Stimulated activated naive CD8-positive, alpha-beta T cell treated with anti-CD3 and anti-CD28 coated beads, Interleukin-15, amount 100 ng/mL, for 72 hours (primary cell): ENCODE measurements around the gene DNMT3A.

Source experiments
- ATAC-seq: fragments of 150-1000 bp; cut with Tn5 transposase; 2 replicates; pipeline ENCODE4 v1.10.0; 2021; ENCODE audit warnings: mild to moderate bottlenecking, moderate library complexity
- DNase-seq, 2 donors: peaks; one replicate each; pipeline ENCODE4 v3.0.0; 2021 to 2022
- H3K27ac Mint-ChIP-seq, 2 donors: one replicate each; pipeline ENCODE4 v1.8.0; 2022; ENCODE audit warnings: mild to moderate bottlenecking in 2 of 2, mixed read lengths in 2 of 2, moderate library complexity in 2 of 2
- H3K27me3 Mint-ChIP-seq: one replicate; pipeline ENCODE4 v1.8.0; 2022; ENCODE audit warnings: mixed read lengths
- H3K4me1 Mint-ChIP-seq: one replicate; pipeline ENCODE4 v1.8.0; 2022; ENCODE audit warnings: mild to moderate bottlenecking, mixed read lengths
- H3K4me3 Mint-ChIP-seq, 2 donors: one replicate each; pipeline ENCODE4 v1.8.0; 2022; ENCODE audit warnings: mild to moderate bottlenecking in 2 of 2, mixed read lengths in 2 of 2, moderate library complexity in 1 of 2
- H3K9me3 Mint-ChIP-seq, 2 donors: one replicate each; pipeline ENCODE4 v1.8.0; 2022; ENCODE audit warnings: mixed read lengths in 2 of 2

Gene DNMT3A

DNA sequence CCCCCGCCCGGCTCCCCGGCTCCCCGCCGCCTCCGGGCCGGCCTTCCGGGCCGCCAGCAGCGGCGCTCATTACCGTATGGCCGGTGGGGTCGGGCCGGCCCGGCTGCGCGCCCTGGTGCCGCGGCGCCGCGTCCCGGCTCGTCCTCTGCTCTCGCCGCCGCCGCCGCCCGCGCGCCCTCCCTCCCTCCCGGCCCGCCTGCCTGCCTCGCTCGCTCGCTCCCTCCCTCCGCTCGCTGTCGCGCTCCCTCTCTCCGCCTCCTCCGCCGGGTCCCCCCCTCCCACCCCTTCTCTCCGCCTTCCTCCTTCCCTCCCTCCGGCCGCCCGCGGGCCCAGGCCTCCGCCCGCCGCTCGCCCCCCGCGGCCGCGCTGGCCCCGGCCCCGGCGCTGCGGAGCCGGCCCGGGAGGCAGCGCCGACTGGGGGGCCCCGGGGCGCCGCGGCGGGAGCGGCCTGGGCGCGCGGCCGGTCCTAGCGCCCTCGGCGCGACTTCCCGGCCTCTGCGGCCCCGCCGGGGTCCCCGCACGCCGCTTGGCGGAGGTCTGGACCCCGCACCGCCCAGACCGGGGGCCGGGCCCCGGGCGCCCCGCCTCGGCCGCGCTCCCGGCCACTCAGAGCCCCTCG, at the start of gene DNMT3A:
DNMT3A (minus strand) TSS at position 173 of the 619 bp plus-strand sequence. CDS start 27,941 bp downstream, outside the sequence.
- H3K9me3 Mint-ChIP-seq, result no peaks in the 10 kb centered on the region
- H3K27ac Mint-ChIP-seq, result peak within 1 kb of the TSS; percentile 89 to 94
- H3K4me3 Mint-ChIP-seq, result peak within 1 kb of the TSS; percentile 86 to 93
- peaks cover 58% of the 10 kb centered on the region for H3K4me1 Mint-ChIP-seq
- ATAC-seq (peak; percentile 52), DNase-seq (peak in 1 of 2 donors; percentile 29)
- H3K27me3 Mint-ChIP-seq, result no peaks in the 10 kb centered on the region

DNA sequence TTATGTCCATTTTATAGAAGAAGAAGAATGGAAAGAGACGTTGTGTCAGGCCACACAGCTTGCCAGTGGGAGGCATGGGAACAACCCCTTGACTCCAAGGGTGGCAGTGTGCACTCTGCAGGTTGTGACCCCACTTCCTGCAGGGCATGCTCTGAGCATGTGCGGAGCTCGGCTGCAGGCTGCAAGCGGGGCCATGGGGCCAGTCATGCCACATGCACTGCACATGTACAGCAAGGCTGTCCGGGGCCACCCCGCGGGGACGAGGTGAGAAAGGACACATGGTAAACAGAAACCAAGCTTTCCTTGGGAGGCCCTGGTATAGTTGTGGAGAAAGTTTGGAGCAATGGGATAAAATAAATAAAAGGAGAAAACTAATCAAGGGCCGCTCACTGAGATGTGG, 47.4 kb upstream of the DNMT3A start:
- DNase-seq, result no peak
- Mint-ChIP-seq H3K27me3 (no peaks in the 10 kb centered on the region), H3K4me1 (peaks cover 15% of the 10 kb centered on the region), H3K27ac (no peak overlapping the region), H3K4me3 (no peak overlapping the region), H3K9me3 (peaks cover 5 to 12% of the 10 kb centered on the region in 2 donors)
- ATAC-seq, result no peak

DNA sequence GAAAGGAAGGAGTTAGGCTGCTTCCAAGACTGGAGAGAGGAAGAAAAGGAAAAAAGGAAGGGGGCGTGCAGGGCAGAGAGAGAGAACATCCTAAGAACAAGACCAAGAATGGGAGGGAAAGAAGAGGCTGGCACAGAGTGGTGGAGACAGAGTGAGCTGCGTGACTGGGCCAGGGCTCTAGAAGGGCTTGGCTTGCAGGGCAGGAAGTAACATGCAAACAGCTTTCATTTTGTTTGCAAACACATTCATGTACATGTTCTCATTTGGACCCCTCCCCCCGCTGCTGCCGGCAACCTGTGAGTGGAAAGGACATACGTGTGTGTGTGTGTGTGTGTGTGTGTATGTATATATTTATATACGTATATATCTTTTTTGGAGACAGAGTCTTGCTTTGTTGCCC, 46.8 kb upstream of the DNMT3A start:
- DNase-seq, result no peak
- H3K4me3 Mint-ChIP-seq, result no peak overlapping the region
- ATAC-seq, result no peak
- H3K27me3 Mint-ChIP-seq, result no peaks in the 10 kb centered on the region
- peak overlapping the region in 1 of 2 donors; percentile 84 for H3K27ac Mint-ChIP-seq
- peaks cover 5 to 12% of the 10 kb centered on the region in 2 donors for H3K9me3 Mint-ChIP-seq
- H3K4me1 Mint-ChIP-seq, result peaks cover 15% of the 10 kb centered on the region

DNA sequence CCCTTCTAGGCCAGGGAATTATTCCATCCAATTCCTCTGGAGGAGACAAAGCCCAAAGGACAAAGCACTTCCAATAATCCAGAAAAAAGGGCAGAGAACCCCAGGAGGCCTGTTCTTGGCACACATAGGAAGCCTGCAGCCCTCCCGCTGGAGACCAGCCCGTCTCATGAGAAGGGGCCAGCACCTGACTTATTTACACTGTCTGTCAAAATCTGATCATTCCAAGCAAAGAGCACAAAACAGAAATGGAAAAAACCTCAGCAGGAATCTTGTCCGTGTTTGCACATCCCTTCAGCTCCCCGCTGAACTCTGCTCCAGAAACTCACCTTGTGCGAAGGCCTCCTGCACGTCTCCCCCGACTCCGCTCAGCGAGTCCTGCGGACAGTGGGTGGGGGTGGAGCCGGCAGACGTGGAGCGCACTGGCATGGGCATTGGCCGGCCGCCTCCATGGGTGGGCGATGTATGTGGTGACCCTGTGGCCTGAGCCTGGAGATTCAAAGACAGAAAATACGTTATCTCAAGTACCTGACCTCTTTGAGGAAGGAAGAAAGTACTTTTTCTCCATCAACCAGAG, 46.2 kb upstream of the DNMT3A start:
- H3K4me3 Mint-ChIP-seq, result no peak overlapping the region
- H3K27ac Mint-ChIP-seq, result peak overlapping the region in 1 of 2 donors; percentile 84
- DNase-seq (no peak), ATAC-seq (no peak)
- no peaks in the 10 kb centered on the region for H3K27me3 Mint-ChIP-seq
- H3K4me1 Mint-ChIP-seq, result peaks cover 15% of the 10 kb centered on the region
- H3K9me3 Mint-ChIP-seq, result peaks cover 5 to 12% of the 10 kb centered on the region in 2 donors

DNA sequence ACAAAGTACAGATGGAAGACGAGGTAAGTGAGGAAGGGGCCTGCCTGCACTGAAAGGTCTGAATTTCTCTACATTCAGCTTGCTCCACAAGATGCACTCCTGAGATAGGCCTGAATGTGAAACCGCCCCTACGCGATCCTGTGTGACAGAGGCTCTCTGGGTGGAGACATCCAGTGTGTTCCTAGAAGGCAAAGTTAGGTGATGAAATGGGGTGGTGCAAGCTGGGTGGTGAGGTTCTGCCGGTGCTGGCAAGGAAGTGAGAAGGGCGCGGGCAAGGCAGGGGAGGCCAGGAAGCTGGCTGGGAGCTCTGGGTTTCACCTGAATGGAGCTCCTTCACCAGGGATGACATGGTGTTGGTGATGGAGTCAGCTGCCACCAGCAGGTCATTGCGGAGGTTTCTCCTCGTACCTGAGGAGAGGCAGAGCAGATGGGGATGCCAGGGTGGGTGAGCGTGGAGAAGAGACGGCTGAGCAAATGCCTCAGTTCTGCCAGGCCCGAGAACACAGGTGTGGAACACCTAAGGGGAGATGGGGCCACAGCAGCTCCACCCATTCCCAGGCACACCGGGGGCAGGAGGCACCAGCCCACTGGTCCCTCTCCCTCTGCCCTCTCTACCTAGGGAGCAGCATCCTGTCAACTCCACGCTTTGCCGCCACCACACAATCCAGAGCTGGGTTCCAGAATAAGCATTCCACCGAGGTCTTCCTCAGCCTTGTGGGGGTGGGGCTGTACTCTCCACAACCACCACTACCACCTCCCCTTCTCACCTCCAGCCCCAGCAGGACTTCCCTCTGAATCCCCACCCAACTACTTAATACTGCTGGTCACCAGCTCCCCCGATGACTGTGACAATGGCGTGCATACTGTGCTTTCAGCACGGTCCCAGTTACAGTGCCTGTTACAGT, 45.5 kb upstream of the DNMT3A start:
- Mint-ChIP-seq H3K27me3 (no peaks in the 10 kb centered on the region), H3K27ac (no peak overlapping the region), H3K9me3 (peaks cover 5 to 8% of the 10 kb centered on the region in 2 donors), H3K4me3 (no peak overlapping the region), H3K4me1 (peaks cover 10% of the 10 kb centered on the region)
- DNase-seq (no peak), ATAC-seq (no peak)

DNA sequence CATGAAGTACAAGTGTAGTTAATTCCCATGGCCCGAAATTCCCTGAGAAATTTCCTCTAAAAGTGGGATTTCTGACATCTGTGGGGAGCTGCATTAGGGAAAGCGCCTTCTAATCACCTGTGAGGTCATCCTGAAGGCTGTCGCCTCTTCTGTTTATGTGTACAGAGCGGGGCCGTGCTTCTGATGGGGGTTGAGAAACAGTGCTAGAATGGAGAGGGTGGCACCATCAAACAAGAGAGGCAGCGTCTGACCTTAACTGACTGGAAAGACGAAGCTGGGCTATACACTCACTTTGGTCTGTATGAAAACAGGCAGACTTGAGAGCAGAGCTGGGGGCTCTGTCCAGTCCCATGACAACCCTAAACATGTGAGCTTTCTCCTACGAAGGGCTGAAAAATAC, 44.2 kb upstream of the DNMT3A start:
- Mint-ChIP-seq H3K4me3 (no peak overlapping the region), H3K27me3 (no peaks in the 10 kb centered on the region), H3K27ac (peak overlapping the region in 1 of 2 donors; percentile 34), H3K9me3 (no peaks in the 10 kb centered on the region), H3K4me1 (peaks cover 2% of the 10 kb centered on the region)
- ATAC-seq, result no peak
- no peak for DNase-seq

DNA sequence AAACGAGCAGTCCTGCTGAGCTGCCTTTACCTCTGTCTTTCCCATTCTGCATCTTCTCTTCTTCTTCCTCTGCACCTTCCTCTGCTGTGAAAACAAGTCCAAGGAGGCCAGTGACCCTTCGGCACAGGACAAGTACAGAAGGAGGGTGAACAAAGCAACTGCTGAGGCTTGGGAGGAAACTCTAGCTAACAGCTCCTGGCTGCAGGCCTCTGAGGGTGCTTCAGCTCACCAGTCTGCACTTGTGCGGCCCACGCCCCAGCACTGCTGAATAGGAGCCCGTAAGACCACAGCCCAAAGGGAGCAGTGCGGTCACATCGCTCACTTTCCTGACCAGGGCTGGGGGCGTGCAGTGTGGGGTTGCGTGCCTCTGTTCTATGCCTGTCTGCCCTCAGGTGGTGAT, 42.1 kb upstream of the DNMT3A start:
- Mint-ChIP-seq H3K4me3 (no peak overlapping the region), H3K9me3 (no peaks in the 10 kb centered on the region), H3K4me1 (peaks cover 23% of the 10 kb centered on the region), H3K27me3 (no peaks in the 10 kb centered on the region), H3K27ac (no peak overlapping the region)
- DNase-seq (no peak), ATAC-seq (no peak)

DNA sequence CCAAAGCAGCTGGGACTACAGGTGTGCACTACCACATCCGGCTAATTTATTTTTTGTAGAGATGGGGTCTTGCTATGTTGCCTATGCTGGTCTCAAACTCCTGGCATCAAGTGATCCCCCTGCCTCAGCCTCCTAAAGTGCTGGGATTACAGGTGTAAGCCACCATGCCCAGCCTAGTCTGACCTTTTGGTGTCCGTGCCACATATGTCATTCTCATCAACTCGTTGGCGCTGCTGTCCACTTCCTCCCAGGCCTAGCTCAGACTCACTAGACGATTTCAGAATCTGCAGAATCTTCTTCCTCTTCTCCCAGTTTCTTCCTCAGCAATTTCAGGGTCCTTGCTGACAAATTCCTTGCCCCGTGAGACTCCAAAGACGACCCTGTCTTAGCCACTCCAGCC, 39.8 kb upstream of the DNMT3A start:
- H3K4me1 Mint-ChIP-seq, result peaks cover 44% of the 10 kb centered on the region
- H3K4me3 Mint-ChIP-seq, result no peak overlapping the region
- no peak for ATAC-seq
- no peak for DNase-seq
- no peaks in the 10 kb centered on the region for H3K27me3 Mint-ChIP-seq
- H3K27ac Mint-ChIP-seq, result no peak overlapping the region
- no peaks in the 10 kb centered on the region for H3K9me3 Mint-ChIP-seq

DNA sequence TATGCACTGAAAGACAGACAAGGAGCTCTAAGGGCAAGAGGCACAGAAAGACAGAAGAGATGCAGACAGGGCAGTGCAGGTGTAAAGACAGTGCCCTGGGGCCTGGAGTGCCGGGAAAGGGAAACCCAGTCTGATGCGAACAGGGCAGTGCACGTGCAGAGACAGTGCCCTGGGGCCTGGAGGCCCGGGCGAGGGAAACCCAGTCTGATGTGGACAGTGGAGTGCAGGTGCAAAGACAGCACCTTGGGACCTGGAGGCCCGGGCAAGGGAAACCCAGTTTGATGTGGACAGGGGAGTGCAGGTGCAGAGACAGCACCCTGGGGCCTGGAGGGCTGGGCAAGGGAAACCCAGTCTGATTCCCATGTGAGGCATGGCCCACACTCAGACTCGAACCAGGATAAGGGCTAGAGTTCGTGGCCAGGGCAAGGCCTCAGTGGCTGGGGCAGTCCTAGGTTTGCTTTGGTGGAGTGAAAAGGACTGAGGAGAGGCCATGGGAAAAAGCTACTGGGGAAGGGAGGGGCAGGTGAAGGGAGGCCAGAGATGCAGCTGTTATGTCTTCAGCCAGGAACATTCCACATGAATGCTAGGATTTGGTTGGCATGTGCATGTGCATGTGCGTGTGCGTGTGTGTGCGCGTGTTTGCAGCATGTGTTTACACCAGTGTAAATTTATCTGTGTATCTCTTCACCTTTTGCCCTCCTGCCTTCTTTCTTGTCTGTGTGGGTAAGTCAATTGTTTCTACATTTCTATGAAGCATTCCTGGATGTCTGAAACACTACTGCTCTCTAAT, 39.1 kb upstream of the DNMT3A start:
- DNase-seq, result no peak
- no peak for ATAC-seq
- H3K4me1 Mint-ChIP-seq, result peaks cover 51% of the 10 kb centered on the region
- no peaks in the 10 kb centered on the region for H3K27me3 Mint-ChIP-seq
- no peaks in the 10 kb centered on the region for H3K9me3 Mint-ChIP-seq
- no peak overlapping the region for H3K27ac Mint-ChIP-seq
- no peak overlapping the region for H3K4me3 Mint-ChIP-seq

DNA sequence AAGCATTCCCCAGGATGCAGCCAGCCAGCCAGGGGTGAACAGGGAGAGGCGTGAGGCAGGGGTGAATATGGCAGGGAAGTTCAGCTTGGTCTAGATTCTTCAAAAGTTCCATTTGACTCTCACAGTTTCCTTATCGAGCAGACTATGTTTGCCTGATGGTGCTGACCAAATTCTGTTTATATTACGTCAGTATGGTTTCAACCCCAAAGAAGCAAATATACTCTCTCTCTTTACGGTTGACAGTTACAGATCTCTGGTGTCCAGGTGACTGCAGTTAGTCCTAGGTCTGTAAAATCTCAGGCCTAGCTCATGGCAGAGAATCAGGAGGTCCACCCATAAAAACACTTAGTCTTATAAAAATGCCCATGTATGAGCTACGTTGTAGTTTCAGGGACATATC, 38.3 kb upstream of the DNMT3A start:
- ATAC-seq (no peak), DNase-seq (no peak)
- H3K27ac Mint-ChIP-seq, result no peak overlapping the region
- peak overlapping the region in 1 of 2 donors; percentile 1 for H3K4me3 Mint-ChIP-seq
- H3K4me1 Mint-ChIP-seq, result peaks cover 53% of the 10 kb centered on the region
- no peaks in the 10 kb centered on the region for H3K9me3 Mint-ChIP-seq
- H3K27me3 Mint-ChIP-seq, result no peaks in the 10 kb centered on the region

DNA sequence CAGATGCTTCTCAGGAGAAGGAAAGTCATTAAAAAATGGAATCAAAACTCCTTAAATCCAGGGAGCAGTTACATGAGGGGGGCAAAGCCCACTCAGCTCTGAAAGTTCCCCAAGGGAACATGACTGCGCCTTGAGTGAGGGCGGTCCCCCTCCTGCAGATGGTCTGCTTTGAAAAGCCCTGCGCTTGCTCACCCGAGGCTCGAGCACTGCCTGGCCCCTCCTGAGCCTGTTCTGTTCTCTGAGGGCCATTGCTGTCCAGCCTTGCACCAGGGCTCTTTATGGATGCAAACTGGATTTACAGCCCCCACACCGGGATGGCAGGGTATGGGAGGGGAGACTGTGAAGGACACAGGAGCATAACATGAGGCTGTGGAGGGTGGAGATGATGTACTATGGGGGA, 37.8 kb upstream of the DNMT3A start:
- no peak overlapping the region for H3K27ac Mint-ChIP-seq
- H3K4me3 Mint-ChIP-seq, result peak overlapping the region in 1 of 2 donors; percentile 1
- ATAC-seq, result no peak
- H3K4me1 Mint-ChIP-seq, result peaks cover 53% of the 10 kb centered on the region
- H3K9me3 Mint-ChIP-seq, result no peaks in the 10 kb centered on the region
- H3K27me3 Mint-ChIP-seq, result no peaks in the 10 kb centered on the region
- no peak for DNase-seq

DNA sequence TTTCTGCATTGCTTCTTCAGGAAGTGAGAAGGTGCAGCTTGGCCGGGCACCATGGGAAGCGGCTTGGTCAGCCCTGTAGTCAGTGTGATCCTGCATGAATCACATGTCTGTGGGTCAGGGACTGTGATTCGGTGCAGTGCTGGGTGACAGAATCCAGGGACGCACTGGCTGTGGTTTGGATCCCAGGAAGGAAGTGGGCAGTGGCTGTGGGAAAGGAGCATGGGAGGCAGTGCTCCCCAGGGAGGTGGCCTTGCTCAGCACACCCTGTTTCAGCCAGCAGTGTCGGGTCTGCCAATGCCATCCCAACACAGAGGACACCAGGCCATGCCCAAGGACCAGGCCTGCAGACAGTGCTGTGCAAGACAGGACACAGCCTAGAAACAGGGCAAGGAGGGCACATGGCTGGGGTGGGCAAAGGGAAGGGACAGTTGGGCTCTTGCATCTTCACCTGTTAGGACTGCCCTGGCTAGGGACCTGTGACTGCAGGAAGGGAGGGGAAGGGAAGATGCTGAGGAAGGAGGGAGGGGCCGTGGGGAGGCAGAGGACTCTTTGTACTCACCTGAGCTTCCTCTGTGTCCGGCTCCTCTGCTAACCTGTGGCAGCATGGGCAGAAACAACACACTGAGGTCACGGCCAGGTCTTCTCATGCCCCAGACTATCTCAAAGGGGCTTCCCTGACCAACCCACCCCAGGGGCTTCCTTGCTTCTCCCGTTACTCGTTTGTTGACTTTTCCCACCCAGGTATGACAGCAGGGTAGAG, 37.2 kb upstream of the DNMT3A start:
- H3K9me3 Mint-ChIP-seq, result no peaks in the 10 kb centered on the region
- peak overlapping the region; percentile 49 to 82 for H3K4me3 Mint-ChIP-seq
- DNase-seq, result no peak
- H3K27ac Mint-ChIP-seq, result peak overlapping the region in 1 of 2 donors; percentile 82
- H3K4me1 Mint-ChIP-seq, result peaks cover 53% of the 10 kb centered on the region
- no peak for ATAC-seq
- H3K27me3 Mint-ChIP-seq, result no peaks in the 10 kb centered on the region

DNA sequence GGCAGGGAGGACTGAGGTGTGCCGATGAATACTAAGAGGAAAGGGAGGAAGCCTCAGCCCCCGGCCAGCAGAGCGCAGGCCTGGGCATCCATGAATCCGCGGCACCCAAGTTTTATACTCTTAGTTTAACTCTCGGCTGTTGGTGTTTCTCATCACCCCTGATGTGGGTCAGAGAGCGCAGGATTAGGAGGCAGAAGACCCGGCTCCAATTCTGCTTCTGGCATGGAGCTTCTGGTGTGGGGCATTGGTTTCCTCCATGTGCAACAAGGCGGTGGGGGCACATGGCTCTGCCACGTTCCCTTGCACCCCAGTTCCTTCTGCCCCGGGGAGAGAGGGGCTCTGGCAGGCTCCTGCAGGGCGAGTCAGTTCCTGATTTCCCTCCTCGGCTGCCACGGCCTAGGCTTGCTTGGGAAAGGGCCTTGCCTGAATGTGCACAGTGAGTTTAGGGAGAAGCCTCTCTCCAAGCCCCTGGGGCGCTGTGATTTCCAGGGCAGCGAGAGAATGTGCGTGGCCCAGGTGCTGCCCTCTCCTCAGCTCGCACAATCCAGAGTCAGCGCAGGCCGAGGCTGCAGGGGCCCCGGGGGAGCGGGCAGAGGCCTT, 36.2 kb upstream of the DNMT3A start:
- Mint-ChIP-seq H3K27ac (peak overlapping the region; percentile 98 to 99), H3K27me3 (no peaks in the 10 kb centered on the region), H3K4me1 (peaks cover 53% of the 10 kb centered on the region), H3K9me3 (no peaks in the 10 kb centered on the region), H3K4me3 (peak overlapping the region; percentile 82)
- ATAC-seq, result no peak
- DNase-seq, result no peak

DNA sequence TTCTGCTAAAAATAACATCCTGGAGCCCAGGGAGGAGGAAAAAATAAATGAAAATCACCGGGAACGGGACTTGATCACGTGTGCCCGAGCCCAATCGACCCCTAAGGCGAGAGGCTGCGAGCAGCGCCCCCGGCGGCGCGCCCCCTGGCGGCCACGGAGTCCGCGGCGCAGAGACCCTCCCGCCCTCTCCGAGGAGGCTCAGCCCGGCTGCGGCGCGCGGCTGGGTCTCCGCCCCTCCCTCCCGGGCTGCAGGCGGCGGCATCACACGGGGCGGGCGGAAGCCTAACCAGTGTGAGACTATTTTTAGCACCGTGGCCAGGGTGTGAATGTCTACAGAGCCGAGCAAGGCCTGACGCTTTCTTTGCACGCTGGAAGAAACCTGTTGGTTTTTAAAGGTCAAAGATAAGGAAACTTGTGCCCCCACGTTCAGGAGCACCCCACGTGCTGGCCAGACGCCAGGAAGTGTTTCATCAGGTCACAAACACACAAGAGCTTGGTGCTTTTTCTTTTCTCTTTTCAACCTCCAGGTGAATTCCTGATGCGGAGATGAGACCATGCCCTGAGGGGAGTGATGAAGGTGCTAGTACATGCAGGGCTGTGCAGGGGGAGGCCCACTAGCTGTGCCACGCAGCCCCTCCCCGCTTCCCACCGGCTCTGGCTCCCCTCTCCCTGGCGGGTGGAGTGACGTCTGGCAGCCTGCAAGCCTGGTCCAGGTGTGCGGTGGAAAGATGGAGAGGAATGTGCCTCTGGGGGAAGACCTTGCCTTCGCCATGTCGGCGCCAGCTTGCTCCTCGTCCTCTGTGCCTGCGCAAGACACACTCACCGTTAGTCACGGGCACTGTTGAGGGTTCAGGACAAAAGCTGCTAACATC, 35.3 kb upstream of the DNMT3A start:
- H3K27me3 Mint-ChIP-seq, result no peaks in the 10 kb centered on the region
- DNase-seq (peak; percentile 97), ATAC-seq (peak; percentile 99)
- H3K4me1 Mint-ChIP-seq, result peaks cover 53% of the 10 kb centered on the region
- H3K4me3 Mint-ChIP-seq, result peak overlapping the region; percentile 82
- H3K27ac Mint-ChIP-seq, result peak overlapping the region; percentile 98 to 99
- H3K9me3 Mint-ChIP-seq, result no peaks in the 10 kb centered on the region
